ENCODE measurements around the gene CYP4F2. TPM values are rescaled to one million over a fixed set of nuclear protein-coding genes. Genes with fewer than 3 reads are reported as not detected.
"Not testable (repeated sequence)": the region's sequence is repeated elsewhere in the genome, so short reads cannot be mapped to it uniquely, and the experiment has no call there.

The CYP4F2 gene
- total RNA-seq, 4 donors from 2014 or later, result 0.98 TPM; not detected in 3

- Histone ChIP-seq H3K4me3 (no peak overlapping the region), H3K27ac (no peak overlapping the region), H3K4me1 (no peaks in the 10 kb centered on the region), H3K9me3 (no peaks in the 10 kb centered on the region), H3K36me3 (no peaks in the 10 kb centered on the region), H3K27me3 (no peaks in the 10 kb centered on the region)
- TF ChIP-seq POLR2A (IDR thresholded peaks at IDR 0.05), result no peak
- TF ChIP-seq, protein P1, sequence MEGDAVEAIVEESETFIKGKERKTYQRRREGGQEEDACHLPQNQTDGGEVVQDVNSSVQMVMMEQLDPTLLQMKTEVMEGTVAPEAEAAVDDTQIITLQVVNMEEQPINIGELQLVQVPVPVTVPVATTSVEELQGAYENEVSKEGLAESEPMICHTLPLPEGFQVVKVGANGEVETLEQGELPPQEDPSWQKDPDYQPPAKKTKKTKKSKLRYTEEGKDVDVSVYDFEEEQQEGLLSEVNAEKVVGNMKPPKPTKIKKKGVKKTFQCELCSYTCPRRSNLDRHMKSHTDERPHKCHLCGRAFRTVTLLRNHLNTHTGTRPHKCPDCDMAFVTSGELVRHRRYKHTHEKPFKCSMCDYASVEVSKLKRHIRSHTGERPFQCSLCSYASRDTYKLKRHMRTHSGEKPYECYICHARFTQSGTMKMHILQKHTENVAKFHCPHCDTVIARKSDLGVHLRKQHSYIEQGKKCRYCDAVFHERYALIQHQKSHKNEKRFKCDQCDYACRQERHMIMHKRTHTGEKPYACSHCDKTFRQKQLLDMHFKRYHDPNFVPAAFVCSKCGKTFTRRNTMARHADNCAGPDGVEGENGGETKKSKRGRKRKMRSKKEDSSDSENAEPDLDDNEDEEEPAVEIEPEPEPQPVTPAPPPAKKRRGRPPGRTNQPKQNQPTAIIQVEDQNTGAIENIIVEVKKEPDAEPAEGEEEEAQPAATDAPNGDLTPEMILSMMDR (IDR thresholded peaks at IDR 0.05 in 4 of 5, conservative IDR thresholded peaks at IDR 0.05 in 1 of 5), result no peak
- ATAC-seq (no peak), DNase-seq (no peak)
- intact Hi-C loops (cut with DNase I; ENCODE audit: low total_unique reads) (no loop called here), in situ Hi-C loops (cut with MboI; ENCODE audit: low sequenced_read_pairs in 4 of 4) (no loop called here)
Measured at GRCh38 chr19:15891434-15891833, 6.4 kb downstream of the CYP4F2 start.

GRCh38 chr19:15889339-15889738 lies 8.5 kb downstream of the CYP4F2 start:
- in situ Hi-C loops (cut with MboI; ENCODE audit: low sequenced_read_pairs in 4 of 4); intact Hi-C loops (cut with DNase I; ENCODE audit: low total_unique reads); H3K27me3 ChIP-seq: not testable (repeated sequence)

GRCh38 chr19:15885919-15886318 lies 12.0 kb downstream of the CYP4F2 start:
- intact Hi-C loops (cut with DNase I; ENCODE audit: low total_unique reads) (no loop called here), in situ Hi-C loops (cut with MboI; ENCODE audit: low sequenced_read_pairs in 4 of 4) (no loop called here)
- Histone ChIP-seq H3K4me1 (no peaks in the 10 kb centered on the region), H3K9me3 (no peaks in the 10 kb centered on the region), H3K4me3 (no peak overlapping the region), H3K27me3 (no peaks in the 10 kb centered on the region), H3K36me3 (no peaks in the 10 kb centered on the region), H3K27ac (no peak overlapping the region)
- ATAC-seq (no peak), DNase-seq (no peak)
- TF ChIP-seq, protein P1 (IDR thresholded peaks at IDR 0.05 in 4 of 5, conservative IDR thresholded peaks at IDR 0.05 in 1 of 5), result no peak
- no peak for TF ChIP-seq POLR2A (IDR thresholded peaks at IDR 0.05)

More at GRCh38 chr19:15889339-15889738, 8.5 kb downstream of the CYP4F2 start:
- not testable (repeated sequence) for H3K36me3 ChIP-seq, H3K4me3 ChIP-seq, DNase-seq, H3K27ac ChIP-seq, H3K4me1 ChIP-seq, ATAC-seq, H3K9me3 ChIP-seq

DNA sequence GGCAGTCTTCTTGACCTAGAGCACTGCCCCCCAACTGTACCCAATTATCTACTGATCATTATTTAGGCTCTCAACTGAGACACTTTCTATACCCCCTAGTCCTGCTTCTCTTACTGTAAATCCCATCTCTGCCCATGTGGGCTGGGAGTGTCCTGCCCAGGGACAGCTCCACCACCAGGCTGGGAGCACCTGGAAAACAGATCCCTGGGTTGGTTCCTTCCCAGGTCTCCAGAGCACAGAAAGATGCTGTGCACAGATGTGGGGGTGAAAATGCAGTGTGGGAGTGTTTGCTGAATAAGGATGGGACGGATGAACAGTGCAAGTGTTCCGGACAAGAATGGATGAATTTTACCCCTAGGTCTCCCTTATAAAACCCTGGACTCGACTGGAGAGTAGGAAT lies 12.7 kb downstream of the CYP4F2 start:
- in situ Hi-C loops (cut with MboI; ENCODE audit: low sequenced_read_pairs in 4 of 4) (no loop called here), intact Hi-C loops (cut with DNase I; ENCODE audit: low total_unique reads) (no loop called here)
- no peak for DNase-seq
- no peaks in the 10 kb centered on the region for H3K4me1 ChIP-seq
- ATAC-seq, result no peak
- no peak overlapping the region for H3K27ac ChIP-seq
- no peaks in the 10 kb centered on the region for H3K36me3 ChIP-seq
- H3K27me3 ChIP-seq, result no peaks in the 10 kb centered on the region
- TF ChIP-seq POLR2A (IDR thresholded peaks at IDR 0.05), result no peak
- H3K4me3 ChIP-seq, result no peak overlapping the region
- no peaks in the 10 kb centered on the region for H3K9me3 ChIP-seq

GRCh38 chr19:15883329-15883728 lies 14.5 kb downstream of the CYP4F2 start:
- H3K27ac ChIP-seq; H3K36me3 ChIP-seq; in situ Hi-C loops (cut with MboI; ENCODE audit: low sequenced_read_pairs in 4 of 4); intact Hi-C loops (cut with DNase I; ENCODE audit: low total_unique reads); ATAC-seq; H3K27me3 ChIP-seq; H3K4me1 ChIP-seq; DNase-seq; H3K4me3 ChIP-seq; H3K9me3 ChIP-seq: not testable (repeated sequence)

- Histone ChIP-seq H3K27me3 (no peaks in the 10 kb centered on the region), H3K9me3 (no peaks in the 10 kb centered on the region), H3K4me1 (no peaks in the 10 kb centered on the region), H3K36me3 (no peaks in the 10 kb centered on the region), H3K4me3 (no peak overlapping the region), H3K27ac (no peak overlapping the region)
- no peak for ATAC-seq
- intact Hi-C loops (cut with DNase I; ENCODE audit: low total_unique reads), result no loop called here
- no peak for TF ChIP-seq POLR2A (IDR thresholded peaks at IDR 0.05)
- TF ChIP-seq, protein P1 (IDR thresholded peaks at IDR 0.05 in 4 of 5, conservative IDR thresholded peaks at IDR 0.05 in 1 of 5), result no peak
- no peak for DNase-seq
- in situ Hi-C loops (cut with MboI; ENCODE audit: low sequenced_read_pairs in 4 of 4), result loop anchor here in 1 of 4 donors (10.0 kb wide), 1 partner anchor 250 kb away; no protein-coding TSS in a partner anchor
Measured at GRCh38 chr19:15874821-15875474, 22.9 kb downstream of the CYP4F2 start.

DNA sequence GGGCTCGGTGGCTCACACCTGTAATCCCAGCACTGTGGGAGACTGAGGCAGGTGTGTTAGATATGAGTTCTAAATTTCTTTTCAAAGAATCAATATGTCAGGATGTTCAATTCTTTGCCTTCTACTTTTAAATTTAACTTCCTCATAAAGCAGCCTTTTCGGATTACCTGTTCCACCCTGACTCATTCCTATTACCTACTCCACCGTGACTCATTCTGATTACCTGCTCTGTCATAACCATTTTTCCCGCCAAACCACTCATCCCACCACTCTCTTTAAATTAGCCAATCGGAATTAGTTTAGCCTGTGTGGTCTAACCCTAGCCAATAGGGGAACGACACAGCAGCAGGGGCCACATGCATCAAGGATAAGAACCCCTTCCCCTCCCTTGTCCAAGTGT lies 24.1 kb downstream of the CYP4F2 start:
- intact Hi-C loops (cut with DNase I; ENCODE audit: low total_unique reads); H3K9me3 ChIP-seq; H3K36me3 ChIP-seq; ATAC-seq; H3K4me1 ChIP-seq; H3K4me3 ChIP-seq; DNase-seq; H3K27ac ChIP-seq; H3K27me3 ChIP-seq: not testable (repeated sequence)
- in situ Hi-C loops (cut with MboI; ENCODE audit: low sequenced_read_pairs in 4 of 4), result loop anchor here in 1 of 4 donors (10.0 kb wide), 1 partner anchor 249 kb away; no protein-coding TSS in a partner anchor
